GM12872 (cell line): ENCODE data around the gene PSME2.

ENCODE experiments used
- CTCF ChIP-seq: IDR thresholded peaks from 3 replicates; pipeline ENCODE4 v1.5.1; 2011; ENCODE audit warnings: low read depth, mild to moderate bottlenecking, low read length, moderate library complexity; ENCODE audit not compliant: insufficient read depth

Gene PSME2

GRCh38 chr14:24147761-24148428 lies 1.5 kb upstream of the PSME2 start:
- TF ChIP-seq CTCF, result no peak

GRCh38 chr14:24146978-24147760 lies 759 bp upstream of the PSME2 start, which contains the start of gene RNF31:
RNF31 (plus strand) TSS chr14:24147498; CDS start chr14:24147699, 201 bp downstream.
- no peak for TF ChIP-seq CTCF

GRCh38 chr14:24145690-24146452 lies 539 bp downstream of the PSME2 start:
- TF ChIP-seq CTCF, result no peak

GRCh38 chr14:24145219-24145618 lies 1.2 kb downstream of the PSME2 start:
- TF ChIP-seq CTCF, result no peak

GRCh38 chr14:24144451-24144850 lies 2.0 kb downstream of the PSME2 start:
- no peak for TF ChIP-seq CTCF

- TF ChIP-seq CTCF, result no peak
Measured at GRCh38 chr14:24143511-24143910, 2.9 kb downstream of the PSME2 start.
